K562 (cell line): ENCODE results near the gene ATAD3B. TPM values are rescaled to one million over a fixed set of nuclear protein-coding genes. Genes with fewer than 3 reads are reported as not detected.

Source experiments
- BCOR ChIP-seq: fragments of 450-650 bp; IDR thresholded peaks from 2 replicates; pipeline ENCODE4 v1.6.1; 2016
- FOXM1 ChIP-seq, 2 experiments: fragments of 450-650 bp in 1 of 2; sonication (generic) in 1 of 2; formaldehyde crosslinking in 1 of 2; IDR thresholded peaks; 2 replicates each; pipeline versions ENCODE4 v1.6.1 to v1.9.0; 2017 to 2022; ENCODE audit warnings: low read depth in 2 of 2, mild to moderate bottlenecking in 2 of 2, missing genetic modification reagents in 1 of 2, moderate library complexity in 1 of 2
- GTF2A2 ChIP-seq: IDR thresholded peaks from 2 replicates; pipeline ENCODE4 v1.6.1; 2016; ENCODE audit warnings: mild to moderate bottlenecking, missing genetic modification characterization, missing compliant biosample characterization
- KDM2B ChIP-seq: fragments of 250-450 bp; sonication (Bioruptor Pico); IDR thresholded peaks from 2 replicates; pipeline ENCODE4 v1.8.0; 2021; ENCODE audit warnings: mild to moderate bottlenecking, moderate library complexity
- POLR2AphosphoS5 ChIP-seq: IDR thresholded peaks from 2 replicates; pipeline ENCODE4 v1.6.1; 2011; ENCODE audit warnings: mild to moderate bottlenecking, low read depth, low read length, moderate library complexity; ENCODE audit not compliant: control insufficient read depth, insufficient read depth
- RBM25 ChIP-seq: fragments of 200-400 bp; formaldehyde crosslinking; IDR thresholded peaks from 2 replicates; pipeline ENCODE4 v1.6.1; 2018; ENCODE audit warnings: low read length, low read depth, moderate library complexity; ENCODE audit not compliant: severe bottlenecking
- ZSCAN29 ChIP-seq: fragments of 450-650 bp; IDR thresholded peaks from 2 replicates; pipeline ENCODE4 v1.6.1; 2017
- ZSCAN32 ChIP-seq: fragments of 450-650 bp; formaldehyde crosslinking; IDR thresholded peaks from 2 replicates; pipeline ENCODE4 v1.4.0; 2020; ENCODE audit warnings: mild to moderate bottlenecking, moderate library complexity
- polyA plus RNA-seq, 8 experiments: library from polyadenylated mRNA; depleted of rRNA in 4 of 8; stranded (reverse) in 5 of 8; unstranded in 3 of 8; fragments of >200 nt; fragmentation: Nextera tagmentation in 2 of 8; fragmentation: Illumina TruSeq in 1 of 8; extraction: Ambion mirVana in 2 of 8; extraction: Trizol in 1 of 8; gene quantifications; 2 replicates each; pipeline versions ENCODE4 v1.2.1 to v1.2.3, GENCODE V29; 2011 to 2014; ENCODE audit warnings: inconsistent platforms in 1 of 8, missing spikeins in 1 of 8
- total RNA-seq, 7 experiments: library from RNA; depleted of rRNA in 6 of 7; stranded (reverse); fragments of >200 nt in 6 of 7; fragmentation: Illumina TruSeq in 2 of 7; extraction: Trizol in 2 of 7; gene quantifications; 2 replicates each; pipeline versions ENCODE4 v1.2.1 to v1.2.3, GENCODE V29; 2011 to 2021; ENCODE audit warnings: low replicate concordance in 1 of 7
- TF ChIP-seq, protein P1 (sequence below): sonication (generic); formaldehyde crosslinking; IDR thresholded peaks from 2 replicates; pipeline ENCODE4 v1.5.0; 2020; ENCODE audit warnings: missing genetic modification reagents
- TF ChIP-seq, protein P2 (sequence below): sonication (generic); formaldehyde crosslinking; IDR thresholded peaks from 2 replicates; pipeline ENCODE4 v1.8.0; 2022; ENCODE audit warnings: mild to moderate bottlenecking, missing genetic modification reagents

The ATAD3B gene
- total and polyA plus RNA-seq, 9 of the 15 experiments (the other 6 are each of a cell fraction or from before 2014, with no cell fraction given), result 0.07 to 113 (median 27.7) TPM

DNA sequence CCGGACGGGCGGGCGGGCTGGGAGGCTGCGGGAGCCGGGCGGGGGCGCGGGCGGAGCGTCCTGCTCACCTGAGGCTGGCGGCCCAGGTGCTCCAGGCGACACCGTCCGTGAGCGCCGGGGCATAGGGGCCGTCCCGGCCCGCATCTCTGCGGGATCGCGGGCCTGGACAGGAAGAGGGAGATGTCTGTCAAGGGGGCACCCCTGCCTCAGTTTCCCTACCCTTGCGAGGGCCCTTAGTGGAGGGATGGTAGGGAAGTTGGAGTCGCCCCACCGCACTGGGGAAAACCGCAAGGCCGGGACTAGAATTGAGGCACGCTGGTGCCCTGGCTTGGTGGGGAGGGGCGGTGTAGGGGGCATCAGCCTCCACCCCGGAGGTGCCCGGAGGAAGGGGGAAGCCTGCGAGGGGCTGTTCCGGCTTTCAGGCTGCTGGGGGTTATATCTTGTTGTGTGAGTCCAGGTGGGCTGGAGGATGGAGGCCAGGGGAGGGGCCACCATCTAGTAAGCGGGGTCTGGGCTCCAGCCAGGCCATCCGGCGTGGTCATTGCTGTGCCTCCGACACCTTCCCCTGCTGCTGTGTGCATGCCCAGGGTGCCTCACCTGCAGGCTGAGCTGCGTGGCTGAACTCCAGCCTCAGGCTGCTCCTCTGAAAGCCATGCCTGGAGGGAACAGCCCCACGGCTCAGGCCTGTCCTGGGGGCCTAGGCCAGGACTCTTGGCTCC, 35.5 kb upstream of the ATAD3B start (continued):
- TF ChIP-seq, protein P1, sequence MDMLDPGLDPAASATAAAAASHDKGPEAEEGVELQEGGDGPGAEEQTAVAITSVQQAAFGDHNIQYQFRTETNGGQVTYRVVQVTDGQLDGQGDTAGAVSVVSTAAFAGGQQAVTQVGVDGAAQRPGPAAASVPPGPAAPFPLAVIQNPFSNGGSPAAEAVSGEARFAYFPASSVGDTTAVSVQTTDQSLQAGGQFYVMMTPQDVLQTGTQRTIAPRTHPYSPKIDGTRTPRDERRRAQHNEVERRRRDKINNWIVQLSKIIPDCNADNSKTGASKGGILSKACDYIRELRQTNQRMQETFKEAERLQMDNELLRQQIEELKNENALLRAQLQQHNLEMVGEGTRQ (CRISPR knock-in tag), result 0 out of 2 replicates have a peak, but pooled peaks have one; percentile 2
- TF ChIP-seq GTF2A2 (tag) (no peak), ZSCAN29 (no peak), ZSCAN32 (CRISPR knock-in tag) (no peak), FOXM1 (IDR thresholded peaks at IDR 0.05; ENCODE audit: low read depth) (no peak), FOXM1 (CRISPR knock-in tag; IDR thresholded peaks at IDR 0.05; ENCODE audit: low read depth) (no peak), POLR2AphosphoS5 (no peak), KDM2B (CRISPR knock-in tag) (0 out of 2 replicates have a peak, but pooled peaks have one; percentile 5), BCOR (peak; percentile 63), RBM25 (no peak)
- TF ChIP-seq, protein P2, sequence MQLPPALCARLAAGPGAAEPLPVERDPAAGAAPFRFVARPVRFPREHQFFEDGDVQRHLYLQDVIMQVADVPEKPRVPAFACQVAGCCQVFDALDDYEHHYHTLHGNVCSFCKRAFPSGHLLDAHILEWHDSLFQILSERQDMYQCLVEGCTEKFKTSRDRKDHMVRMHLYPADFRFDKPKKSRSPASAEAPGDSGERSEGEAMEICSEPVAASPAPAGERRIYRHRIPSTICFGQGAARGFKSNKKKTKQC (CRISPR knock-in tag), result no peak
